Mesenchymal stem cell (in vitro differentiated cells and primary cell): ENCODE data around the gene FLRT2.

Experiments
- DNase-seq: peaks from one replicate; pipeline ENCODE4 v3.0.0-alpha.2; 2013
- H2AFZ ChIP-seq: one replicate; pipeline ENCODE4 v1.6.1; 2013; ENCODE audit warnings: low read depth, mild to moderate bottlenecking, control low read depth, inconsistent platforms, low read length, moderate library complexity
- H2AK5ac ChIP-seq: 2 replicates; pipeline ENCODE4 v1.6.1; 2013; ENCODE audit warnings: low read length, moderate library complexity, mild to moderate bottlenecking, inconsistent platforms; ENCODE audit not compliant: severe bottlenecking
- H2BK120ac ChIP-seq: one replicate; pipeline ENCODE4 v1.6.1; 2013; ENCODE audit warnings: low read depth, mild to moderate bottlenecking, inconsistent platforms, low read length, moderate library complexity
- H2BK12ac ChIP-seq, 2 experiments: one replicate each; pipeline ENCODE4 v1.6.1; 2013; ENCODE audit warnings: inconsistent platforms in 2 of 2, low read length in 2 of 2, mild to moderate bottlenecking in 2 of 2, moderate library complexity in 2 of 2, control low read depth in 1 of 2
- H2BK15ac ChIP-seq: one replicate; pipeline ENCODE4 v1.6.1; 2013; ENCODE audit warnings: mild to moderate bottlenecking, low read depth, inconsistent platforms; ENCODE audit not compliant: poor library complexity, severe bottlenecking
- H2BK5ac ChIP-seq: 2 replicates; pipeline ENCODE4 v1.6.1; 2013; ENCODE audit warnings: low read depth, mild to moderate bottlenecking, low read length, control low read depth, inconsistent platforms; ENCODE audit not compliant: poor library complexity, severe bottlenecking
- H3K14ac ChIP-seq, 2 experiments: one replicate each; pipeline ENCODE4 v1.6.1; 2013; ENCODE audit warnings: inconsistent platforms in 2 of 2, low read length in 2 of 2, control low read depth in 1 of 2, mild to moderate bottlenecking in 1 of 2, moderate library complexity in 1 of 2
- H3K18ac ChIP-seq, 2 experiments: one replicate each; pipeline ENCODE4 v1.6.1; 2013; ENCODE audit warnings: inconsistent platforms in 2 of 2, low read length in 2 of 2, control low read depth in 1 of 2, low read depth in 1 of 2, mild to moderate bottlenecking in 1 of 2
- H3K23ac ChIP-seq, 2 experiments: one replicate each; pipeline ENCODE4 v1.6.1; 2013; ENCODE audit warnings: inconsistent platforms in 2 of 2, low read length in 2 of 2, mild to moderate bottlenecking in 2 of 2, moderate library complexity in 2 of 2, control low read depth in 1 of 2
- H3K27ac ChIP-seq: 2 replicates; pipeline ENCODE4 v1.5.1; 2013; ENCODE audit warnings: mild to moderate bottlenecking, moderate library complexity, low read length, control low read depth, inconsistent platforms; ENCODE audit not compliant: poor library complexity, severe bottlenecking
- H3K27me3 ChIP-seq, 2 experiments: 2 replicates each; pipeline versions ENCODE4 v1.6.1 to v1.7.0; 2013; ENCODE audit warnings: low read length in 2 of 2, mild to moderate bottlenecking in 2 of 2, moderate library complexity in 2 of 2, control low read depth in 1 of 2, inconsistent platforms in 1 of 2; ENCODE audit not compliant: control insufficient read depth in 1 of 2, insufficient read depth in 1 of 2
- H3K36me3 ChIP-seq, 2 experiments: 2 replicates each; pipeline versions ENCODE4 v1.6.1 to v1.7.0; 2013; ENCODE audit warnings: low read length in 2 of 2, control low read depth in 1 of 2, inconsistent platforms in 1 of 2, low read depth in 1 of 2, mild to moderate bottlenecking in 1 of 2; ENCODE audit not compliant: insufficient read depth in 2 of 2, control insufficient read depth in 1 of 2
- H3K4ac ChIP-seq, 2 experiments: one replicate each; pipeline ENCODE4 v1.6.1; 2013; ENCODE audit warnings: inconsistent platforms in 2 of 2, low read length in 2 of 2, mild to moderate bottlenecking in 2 of 2, moderate library complexity in 2 of 2, control low read depth in 1 of 2, low read depth in 1 of 2
- H3K4me1 ChIP-seq: 2 replicates; pipeline ENCODE4 v1.6.1; 2013; ENCODE audit warnings: low read depth, low read length, control low read depth; ENCODE audit not compliant: control insufficient read depth, insufficient read depth
- H3K4me2 ChIP-seq: 2 replicates; pipeline ENCODE4 v1.6.1; 2013; ENCODE audit warnings: low read length, mild to moderate bottlenecking, inconsistent platforms; ENCODE audit not compliant: poor library complexity, severe bottlenecking
- H3K4me3 ChIP-seq, 2 experiments: 2 replicates each; pipeline versions ENCODE4 v1.5.1 to v1.7.0; 2013; ENCODE audit warnings: low read length in 2 of 2, mild to moderate bottlenecking in 2 of 2, control low read depth in 1 of 2, low read depth in 1 of 2; ENCODE audit not compliant: insufficient read depth in 1 of 2
- H3K79me1 ChIP-seq: replicated peaks from 2 replicates; pipeline ENCODE4 v1.6.1; 2013; ENCODE audit warnings: mild to moderate bottlenecking, control low read depth, low read length, inconsistent platforms; ENCODE audit not compliant: poor library complexity, severe bottlenecking
- H3K9ac ChIP-seq: 2 replicates; pipeline ENCODE4 v1.7.0; 2013; ENCODE audit warnings: mild to moderate bottlenecking, low read length, moderate library complexity
- H3K9me3 ChIP-seq: 2 replicates; pipeline ENCODE4 v1.7.0; 2013; ENCODE audit warnings: mild to moderate bottlenecking, low read length; ENCODE audit not compliant: control insufficient read depth
- H4K8ac ChIP-seq: one replicate; pipeline ENCODE4 v1.6.1; 2013; ENCODE audit warnings: inconsistent platforms, mild to moderate bottlenecking, low read length, moderate library complexity
- H4K91ac ChIP-seq: one replicate; pipeline ENCODE4 v1.6.1; 2013; ENCODE audit warnings: mild to moderate bottlenecking, low read length, inconsistent platforms
- WGBS: methylation state at CpG from one replicate; pipeline ENCODE4 v1.1.7; 2013; ENCODE audit warnings: mixed read lengths; 5-methylcytosine and 5-hydroxymethylcytosine counted together

Gene FLRT2

GRCh38 chr14:85577543-85578114, 47.7 kb downstream of the FLRT2 start:
- Histone ChIP-seq H3K27ac (no peak overlapping the region), H3K79me1 (peaks cover 11% of the 10 kb centered on the region), H2AFZ (no peak overlapping the region), H3K4ac (no peak overlapping the region), H3K36me3 (peaks cover 0 to 14% of the 10 kb centered on the region in 2 experiments), H4K91ac (peak overlapping the region; percentile 24), H2AK5ac (no peak overlapping the region), H3K23ac (no peak overlapping the region), H2BK5ac (no peak overlapping the region), H3K14ac (peak overlapping the region in 1 of 2 experiments; percentile 13), H3K4me1 (peaks cover 4% of the 10 kb centered on the region), H3K27me3 (no peaks in the 10 kb centered on the region), H2BK12ac (no peak overlapping the region), H4K8ac (no peak overlapping the region), H3K18ac (peak overlapping the region in 1 of 2 experiments; percentile 13), H2BK120ac (no peak overlapping the region), H3K4me2 (no peak overlapping the region), H3K9me3 (no peaks in the 10 kb centered on the region), H3K9ac (no peak overlapping the region), H3K4me3 (no peak overlapping the region), H2BK15ac (no peak overlapping the region)
- WGBS: 96% methylated on average over 7 of the region's 7 CpGs
- DNase-seq: no peak

- Histone ChIP-seq H4K8ac (no peak overlapping the region), H3K27me3 (no peaks in the 10 kb centered on the region), H2AK5ac (no peak overlapping the region)
Observed at GRCh38 chr14:85578357-85578756, 48.4 kb downstream of the FLRT2 start.

GRCh38 chr14:85578930-85579329, 49.0 kb downstream of the FLRT2 start:
- Histone ChIP-seq H3K14ac (no peak overlapping the region), H4K91ac (no peak overlapping the region), H2BK12ac (peak overlapping the region in 1 of 2 experiments; percentile 52), H2BK15ac (no peak overlapping the region), H2BK120ac (no peak overlapping the region), H3K4ac (no peak overlapping the region), H3K36me3 (peaks cover 0 to 14% of the 10 kb centered on the region in 2 experiments), H3K27ac (no peak overlapping the region), H4K8ac (no peak overlapping the region), H3K23ac (no peak overlapping the region), H3K4me3 (no peak overlapping the region), H2AFZ (no peak overlapping the region), H3K27me3 (no peaks in the 10 kb centered on the region), H3K9ac (no peak overlapping the region), H2BK5ac (no peak overlapping the region), H3K4me2 (no peak overlapping the region), H3K9me3 (no peaks in the 10 kb centered on the region), H3K79me1 (peaks cover 10% of the 10 kb centered on the region), H3K4me1 (peaks cover 3% of the 10 kb centered on the region), H2AK5ac (no peak overlapping the region), H3K18ac (peak overlapping the region in 1 of 2 experiments; percentile 57)
- DNase-seq: no peak
- 54% methylated on average over 1 of the region's 2 CpGs for WGBS

More at GRCh38 chr14:85578357-85578756, 48.4 kb downstream of the FLRT2 start:
- H2BK12ac ChIP-seq: no peak overlapping the region
- peaks cover 4% of the 10 kb centered on the region for H3K4me1 ChIP-seq
- no peak overlapping the region for H2BK120ac ChIP-seq
- H4K91ac ChIP-seq: no peak overlapping the region
- no peak overlapping the region for H2BK5ac ChIP-seq
- H3K14ac ChIP-seq: no peak overlapping the region
- no peak overlapping the region for H3K27ac ChIP-seq
- no peak overlapping the region for H3K4me2 ChIP-seq
- H3K36me3 ChIP-seq: peaks cover 0 to 14% of the 10 kb centered on the region in 2 experiments
- H3K9ac ChIP-seq: no peak overlapping the region
- H2AFZ ChIP-seq: no peak overlapping the region
- no peak for DNase-seq
- WGBS: 98% methylated on average over 8 of the region's 8 CpGs
- H3K18ac ChIP-seq: no peak overlapping the region
- H2BK15ac ChIP-seq: no peak overlapping the region
- no peak overlapping the region for H3K4ac ChIP-seq
- H3K23ac ChIP-seq: no peak overlapping the region
- H3K4me3 ChIP-seq: no peak overlapping the region
- no peaks in the 10 kb centered on the region for H3K9me3 ChIP-seq
- H3K79me1 ChIP-seq: peaks cover 11% of the 10 kb centered on the region

GRCh38 chr14:85579942-85580341, 50.0 kb downstream of the FLRT2 start:
- H3K27ac ChIP-seq: no peak overlapping the region
- H3K4ac ChIP-seq: no peak overlapping the region
- no peaks in the 10 kb centered on the region for H3K27me3 ChIP-seq
- no peak overlapping the region for H3K14ac ChIP-seq
- H3K9me3 ChIP-seq: no peaks in the 10 kb centered on the region
- no peak overlapping the region for H2BK12ac ChIP-seq
- H3K36me3 ChIP-seq: peaks cover 3 to 16% of the 10 kb centered on the region in 2 experiments
- H2BK120ac ChIP-seq: no peak overlapping the region
- H3K4me2 ChIP-seq: no peak overlapping the region
- no peak overlapping the region for H3K9ac ChIP-seq
- DNase-seq: no peak
- no peak overlapping the region for H4K91ac ChIP-seq
- H3K4me1 ChIP-seq: peaks cover 6% of the 10 kb centered on the region
- H3K79me1 ChIP-seq: peaks cover 10% of the 10 kb centered on the region
- H2AFZ ChIP-seq: no peak overlapping the region
- no peak overlapping the region for H4K8ac ChIP-seq
- no peak overlapping the region for H3K4me3 ChIP-seq
- no peak overlapping the region for H2BK15ac ChIP-seq
- H3K18ac ChIP-seq: no peak overlapping the region
- no peak overlapping the region for H2BK5ac ChIP-seq
- no peak overlapping the region for H3K23ac ChIP-seq
- no peak overlapping the region for H2AK5ac ChIP-seq
